ENCODE results near the gene XXYLT1. TPM values are rescaled to one million over a fixed set of nuclear protein-coding genes. Genes with fewer than 3 reads are reported as not detected.

The XXYLT1 gene
- total and polyA plus RNA-seq, 2 of the 4 experiments (the other 2 are of a cell fraction) = 14.7 to 18.1 TPM

- TF ChIP-seq BHLHE40 (IDR thresholded peaks at IDR 0.05; ENCODE audit: low read depth, low read length) (no peak), MXI1 (IDR thresholded peaks at IDR 0.05; ENCODE audit: borderline replicate concordance, low read depth, low read length) (no peak), RCOR1 (IDR thresholded peaks at IDR 0.05; ENCODE audit: insufficient replicate concordance, low read length) (no peak), SMC3 (IDR thresholded peaks at IDR 0.05; ENCODE audit: low read depth, low read length) (no peak), FOS (IDR thresholded peaks at IDR 0.05; ENCODE audit: low read depth, low read length) (no peak), RAD21 (IDR thresholded peaks at IDR 0.05; ENCODE audit: low read length) (no peak), CHD1 (IDR thresholded peaks at IDR 0.05; ENCODE audit: low read depth, low read length) (no peak)
- TF ChIP-seq, protein P1, sequence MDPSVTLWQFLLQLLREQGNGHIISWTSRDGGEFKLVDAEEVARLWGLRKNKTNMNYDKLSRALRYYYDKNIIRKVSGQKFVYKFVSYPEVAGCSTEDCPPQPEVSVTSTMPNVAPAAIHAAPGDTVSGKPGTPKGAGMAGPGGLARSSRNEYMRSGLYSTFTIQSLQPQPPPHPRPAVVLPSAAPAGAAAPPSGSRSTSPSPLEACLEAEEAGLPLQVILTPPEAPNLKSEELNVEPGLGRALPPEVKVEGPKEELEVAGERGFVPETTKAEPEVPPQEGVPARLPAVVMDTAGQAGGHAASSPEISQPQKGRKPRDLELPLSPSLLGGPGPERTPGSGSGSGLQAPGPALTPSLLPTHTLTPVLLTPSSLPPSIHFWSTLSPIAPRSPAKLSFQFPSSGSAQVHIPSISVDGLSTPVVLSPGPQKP (IDR thresholded peaks at IDR 0.05; ENCODE audit: borderline replicate concordance, low read depth, low read length) = no peak
- Histone ChIP-seq H3K4ac (ENCODE audit: low read depth, low read length) (no peak overlapping the region), H2BK15ac (ENCODE audit: low read depth, low read length) (no peak overlapping the region), H3K23ac (ENCODE audit: low read depth, low read length) (no peak overlapping the region), H4K5ac (ENCODE audit: low read depth, low read length) (no peak overlapping the region), H2AFZ (replicated peaks; ENCODE audit: low read length, poor library complexity) (no peak overlapping the region), H2BK20ac (ENCODE audit: low read depth, low read length) (no peak overlapping the region), H3K9ac (ENCODE audit: low read depth, low read length) (no peak overlapping the region), H4K20me1 (ENCODE audit: insufficient read depth, low read length) (peaks cover 16% of the 10 kb centered on the region), H3K27me3 (ENCODE audit: control insufficient read depth, insufficient read depth, low read length) (no peaks in the 10 kb centered on the region), H2BK5ac (ENCODE audit: low read depth, low read length, poor library complexity, severe bottlenecking) (no peak overlapping the region), H3K14ac (replicated peaks; ENCODE audit: low read depth, low read length) (no peak overlapping the region), H3K4me1 (ENCODE audit: control insufficient read depth, insufficient read depth, low read length) (peaks cover 5% of the 10 kb centered on the region), H2BK120ac (ENCODE audit: low read depth, low read length) (no peak overlapping the region), H3K9me3 (ENCODE audit: control insufficient read depth, insufficient read depth, low read length) (no peaks in the 10 kb centered on the region), H3K36me3 (ENCODE audit: control insufficient read depth, insufficient read depth, low read length) (peaks cover 3% of the 10 kb centered on the region; the same call in 1 of the 2 replicates), H3K18ac (ENCODE audit: low read depth, low read length) (no peak overlapping the region), H4K91ac (ENCODE audit: insufficient read depth, low read depth, low read length) (no peak overlapping the region), H3K9me1 (ENCODE audit: insufficient read depth, low read length) (peaks cover 18% of the 10 kb centered on the region; the same call in 1 of the 2 replicates), H3K79me1 (ENCODE audit: low read depth in 1 of 2, low read length in 2 of 2) (peaks cover 28 to 58% of the 10 kb centered on the region in 2 experiments), H4K8ac (ENCODE audit: low read depth in 2 of 2, low read length in 2 of 2) (no peak overlapping the region), H2AK9ac (replicated peaks; ENCODE audit: low read depth, low read length, poor library complexity) (no peak overlapping the region), H3K4me3 (ENCODE audit: insufficient read depth, low read depth, low read length) (no peak overlapping the region), H3K4me2 (ENCODE audit: low read depth, low read length) (no peak overlapping the region), H3K27ac (ENCODE audit: insufficient read depth, low read length) (no peak overlapping the region), H2AK5ac (ENCODE audit: low read depth, low read length) (no peak overlapping the region), H3K56ac (ENCODE audit: extremely low read depth, insufficient read depth, low read length) (no peak overlapping the region)
- ChIA-PET CTCF (interaction anchor here (3.1 to 3.3 kb wide), 2 partner anchors 254 to 586 kb away, joined by 23 to 24 read pairs; no protein-coding TSS in a partner anchor), POLR2A (ENCODE audit: unreplicated experiment) (no interaction called here)
- in situ Hi-C loops (cut with MboI; ENCODE audit: low sequenced_read_pairs) = loop anchor here (5.0 kb wide), 1 partner anchor 591 kb away; no protein-coding TSS in a partner anchor
- 100% methylated on average over 4 of the region's 11 CpGs; no CpG with 5 or more reads in 1 of the 2 experiments for WGBS, 2 experiments (ENCODE audit: extremely low coverage in 2 of 2, insufficient read length in 1 of 2)
- intact Hi-C loops (cut with micrococcal nuclease) = no loop called here
- dilution Hi-C loops (cut with HindIII; ENCODE audit: low sequenced_read_pairs, unreplicated experiment) = no loop called here
- no peak for DNase-seq
- ATAC-seq (ENCODE audit: low read depth) = no peak
- no TSS peak for BruUV-seq (replicated peaks)
These were observed 2.2 kb downstream of the XXYLT1 start for GRCh38 chr3:195268576-195269309.

All from IMR-90 (cell line).